ENCODE results near the gene ZMIZ1. TPM values are rescaled to one million over a fixed set of nuclear protein-coding genes. Genes with fewer than 3 reads are reported as not detected.

ZMIZ1 gene
- total RNA-seq, 1 experiment from 2014 or later = 28.4 TPM

DNA sequence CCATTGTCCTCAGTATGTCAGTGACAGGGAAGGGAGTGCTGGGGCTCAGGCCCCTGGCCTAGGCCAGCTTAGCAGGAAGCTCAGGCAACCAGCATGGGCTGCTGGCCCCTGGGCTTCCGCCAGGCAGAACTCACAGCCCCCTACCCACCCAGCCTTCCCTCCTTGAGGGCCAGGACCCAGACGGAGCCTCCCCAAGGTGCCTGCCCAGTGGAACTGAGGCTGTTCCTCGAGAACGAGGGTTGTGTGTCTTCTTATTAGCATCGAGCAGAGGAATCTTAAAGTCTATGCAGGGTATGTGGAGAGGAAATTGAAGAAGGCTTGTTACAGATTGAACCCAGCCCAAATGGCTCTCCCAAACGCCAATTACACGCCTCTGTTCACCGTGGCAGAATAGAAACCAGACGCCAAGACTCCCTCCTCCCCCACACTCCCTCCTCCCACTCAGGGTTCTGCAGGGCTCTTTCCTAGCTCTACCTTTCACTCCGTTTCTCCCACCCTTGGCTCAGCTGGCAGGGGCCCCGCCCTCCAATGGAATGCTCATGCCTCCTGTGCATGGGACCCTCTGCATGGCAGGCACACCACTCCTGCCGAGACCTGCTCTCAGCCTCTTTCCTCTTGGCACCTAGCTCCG, 134.4 kb downstream of the ZMIZ1 start:
- no peak for ATAC-seq
- H3K9ac ChIP-seq (ENCODE audit: low read length) = no peak overlapping the region

DNA sequence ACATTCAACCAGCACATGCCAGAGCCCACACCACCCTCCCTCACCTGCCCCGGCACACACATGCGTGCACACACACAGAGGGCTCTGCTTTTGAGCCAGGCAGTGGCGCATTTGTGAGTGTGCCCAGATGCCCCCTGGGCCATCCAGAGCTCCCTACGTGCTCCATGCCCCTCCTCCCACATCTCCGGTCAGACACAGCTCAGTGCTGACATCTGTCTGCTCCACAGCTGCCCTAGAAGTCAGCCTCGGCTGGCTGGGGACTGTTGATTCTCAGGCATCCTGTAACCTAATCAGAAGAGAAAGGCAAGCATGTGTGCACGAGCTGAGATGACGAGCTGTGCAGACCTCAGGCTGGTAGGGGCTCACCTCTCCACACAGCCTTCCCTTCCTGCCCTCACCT, 135.1 kb downstream of the ZMIZ1 start:
- H3K9ac ChIP-seq (ENCODE audit: low read length) = no peak overlapping the region
- H3K27me3 ChIP-seq (ENCODE audit: insufficient read depth, low read length) = no peaks in the 10 kb centered on the region
- ChIA-PET POLR2A (no interaction called here), CTCF (interaction anchor here (1.1 kb wide), 1 partner anchor 9 kb away, joined by 4 read pairs; no protein-coding TSS in a partner anchor), RAD21 (ENCODE audit: low non-redundant PET in 1 of 2, low total read pairs in 2 of 2, uncharacterized antibody in 2 of 2, unreplicated experiment in 2 of 2) (no interaction called here)
- no peaks in the 10 kb centered on the region for H3K79me2 ChIP-seq (ENCODE audit: insufficient read depth, low read length)
- no peak overlapping the region for H3K27ac ChIP-seq (ENCODE audit: low read depth, low read length)
- peaks cover 3 to 4% of the 10 kb centered on the region in 2 experiments; a peak in 2 of 4 replicates for H3K36me3 ChIP-seq (ENCODE audit: control insufficient read depth in 1 of 2, insufficient read depth in 2 of 2, low read length in 2 of 2)
- no peak overlapping the region for H3K4me3 ChIP-seq (replicated peaks in 1 of 2; ENCODE audit: low read depth in 1 of 2, low read length in 2 of 2)
- H2AFZ ChIP-seq (ENCODE audit: low read depth, low read length, poor library complexity, severe bottlenecking) = no peak overlapping the region
- no peaks in the 10 kb centered on the region for H4K20me1 ChIP-seq (ENCODE audit: insufficient read depth)
- ATAC-seq = no peak
- H3K9me2 ChIP-seq (ENCODE audit: insufficient read depth) = no peaks in the 10 kb centered on the region
- no peak for DNase-seq (ENCODE audit: low read depth, low spot score)
- BruUV-seq (replicated peaks) = no TSS peak
- H3K9me3 ChIP-seq (ENCODE audit: control insufficient read depth in 1 of 2, insufficient read depth in 1 of 2, low read depth in 1 of 2, low read length in 2 of 2) = no peaks in the 10 kb centered on the region
- H3K4me1 ChIP-seq (ENCODE audit: control insufficient read depth in 1 of 2, insufficient read depth in 2 of 2, low read length in 2 of 2) = no peaks in the 10 kb centered on the region
- intact Hi-C loops (cut with micrococcal nuclease) = no loop called here
- no peak overlapping the region for H3K4me2 ChIP-seq (ENCODE audit: low read length)
- TF ChIP-seq EGR1 (IDR thresholded peaks at IDR 0.05; ENCODE audit: low read depth) (no peak), TCF7L2 (IDR thresholded peaks at IDR 0.05; ENCODE audit: borderline replicate concordance, extremely low read depth, insufficient read depth, insufficient read length) (no peak), POLR2AphosphoS5 (IDR thresholded peaks at IDR 0.05; ENCODE audit: low read depth, low read length) (no peak), EZH2phosphoT487 (IDR thresholded peaks at IDR 0.05; ENCODE audit: borderline replicate concordance) (no peak), FOSL1 (IDR thresholded peaks at IDR 0.05; ENCODE audit: low read depth) (no peak)
- TF ChIP-seq, protein P1, sequence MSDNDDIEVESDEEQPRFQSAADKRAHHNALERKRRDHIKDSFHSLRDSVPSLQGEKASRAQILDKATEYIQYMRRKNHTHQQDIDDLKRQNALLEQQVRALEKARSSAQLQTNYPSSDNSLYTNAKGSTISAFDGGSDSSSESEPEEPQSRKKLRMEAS (IDR thresholded peaks at IDR 0.05) = no peak
- TF ChIP-seq, protein P2, sequence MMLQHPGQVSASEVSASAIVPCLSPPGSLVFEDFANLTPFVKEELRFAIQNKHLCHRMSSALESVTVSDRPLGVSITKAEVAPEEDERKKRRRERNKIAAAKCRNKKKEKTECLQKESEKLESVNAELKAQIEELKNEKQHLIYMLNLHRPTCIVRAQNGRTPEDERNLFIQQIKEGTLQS (IDR thresholded peaks at IDR 0.05) = no peak
- TF ChIP-seq, protein P3, sequence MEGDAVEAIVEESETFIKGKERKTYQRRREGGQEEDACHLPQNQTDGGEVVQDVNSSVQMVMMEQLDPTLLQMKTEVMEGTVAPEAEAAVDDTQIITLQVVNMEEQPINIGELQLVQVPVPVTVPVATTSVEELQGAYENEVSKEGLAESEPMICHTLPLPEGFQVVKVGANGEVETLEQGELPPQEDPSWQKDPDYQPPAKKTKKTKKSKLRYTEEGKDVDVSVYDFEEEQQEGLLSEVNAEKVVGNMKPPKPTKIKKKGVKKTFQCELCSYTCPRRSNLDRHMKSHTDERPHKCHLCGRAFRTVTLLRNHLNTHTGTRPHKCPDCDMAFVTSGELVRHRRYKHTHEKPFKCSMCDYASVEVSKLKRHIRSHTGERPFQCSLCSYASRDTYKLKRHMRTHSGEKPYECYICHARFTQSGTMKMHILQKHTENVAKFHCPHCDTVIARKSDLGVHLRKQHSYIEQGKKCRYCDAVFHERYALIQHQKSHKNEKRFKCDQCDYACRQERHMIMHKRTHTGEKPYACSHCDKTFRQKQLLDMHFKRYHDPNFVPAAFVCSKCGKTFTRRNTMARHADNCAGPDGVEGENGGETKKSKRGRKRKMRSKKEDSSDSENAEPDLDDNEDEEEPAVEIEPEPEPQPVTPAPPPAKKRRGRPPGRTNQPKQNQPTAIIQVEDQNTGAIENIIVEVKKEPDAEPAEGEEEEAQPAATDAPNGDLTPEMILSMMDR (IDR thresholded peaks at IDR 0.05 in 2 of 3, conservative IDR thresholded peaks at IDR 0.05 in 1 of 3; ENCODE audit: borderline replicate concordance in 1 of 3, insufficient read depth in 1 of 3, low read depth in 2 of 3, low read length in 2 of 3) = no peak
- TF ChIP-seq, protein P4, sequence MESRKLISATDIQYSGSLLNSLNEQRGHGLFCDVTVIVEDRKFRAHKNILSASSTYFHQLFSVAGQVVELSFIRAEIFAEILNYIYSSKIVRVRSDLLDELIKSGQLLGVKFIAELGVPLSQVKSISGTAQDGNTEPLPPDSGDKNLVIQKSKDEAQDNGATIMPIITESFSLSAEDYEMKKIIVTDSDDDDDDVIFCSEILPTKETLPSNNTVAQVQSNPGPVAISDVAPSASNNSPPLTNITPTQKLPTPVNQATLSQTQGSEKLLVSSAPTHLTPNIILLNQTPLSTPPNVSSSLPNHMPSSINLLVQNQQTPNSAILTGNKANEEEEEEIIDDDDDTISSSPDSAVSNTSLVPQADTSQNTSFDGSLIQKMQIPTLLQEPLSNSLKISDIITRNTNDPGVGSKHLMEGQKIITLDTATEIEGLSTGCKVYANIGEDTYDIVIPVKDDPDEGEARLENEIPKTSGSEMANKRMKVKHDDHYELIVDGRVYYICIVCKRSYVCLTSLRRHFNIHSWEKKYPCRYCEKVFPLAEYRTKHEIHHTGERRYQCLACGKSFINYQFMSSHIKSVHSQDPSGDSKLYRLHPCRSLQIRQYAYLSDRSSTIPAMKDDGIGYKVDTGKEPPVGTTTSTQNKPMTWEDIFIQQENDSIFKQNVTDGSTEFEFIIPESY (IDR thresholded peaks at IDR 0.05; ENCODE audit: extremely low read depth, insufficient replicate concordance, low read length) = no peak

More for the DNA sequence above, 134.4 kb downstream of the ZMIZ1 start:
- RAD21 ChIA-PET (ENCODE audit: low non-redundant PET in 1 of 2, low total read pairs in 2 of 2, uncharacterized antibody in 2 of 2, unreplicated experiment in 2 of 2) = interaction anchor here in 1 of 2 experiments (0.6 kb wide), 1 partner anchor 40 kb away, joined by 7 read pairs; no protein-coding TSS in a partner anchor
- intact Hi-C loops (cut with micrococcal nuclease) = no loop called here
- Histone ChIP-seq H3K4me2 (ENCODE audit: low read length) (no peak overlapping the region), H3K79me2 (ENCODE audit: insufficient read depth, low read length) (no peaks in the 10 kb centered on the region), H3K36me3 (ENCODE audit: control insufficient read depth in 1 of 2, insufficient read depth in 2 of 2, low read length in 2 of 2) (0 out of 4 replicates have a peak, but pooled peaks cover 0 to 4% of the 10 kb centered on the region in 2 experiments), H3K4me1 (ENCODE audit: control insufficient read depth in 1 of 2, insufficient read depth in 2 of 2, low read length in 2 of 2) (no peaks in the 10 kb centered on the region), H3K9me2 (ENCODE audit: insufficient read depth) (no peaks in the 10 kb centered on the region), H3K4me3 (replicated peaks in 1 of 2; ENCODE audit: low read depth in 1 of 2, low read length in 2 of 2) (no peak overlapping the region), H4K20me1 (ENCODE audit: insufficient read depth) (no peaks in the 10 kb centered on the region), H3K27me3 (ENCODE audit: insufficient read depth, low read length) (no peaks in the 10 kb centered on the region), H3K9me3 (ENCODE audit: control insufficient read depth in 1 of 2, insufficient read depth in 1 of 2, low read depth in 1 of 2, low read length in 2 of 2) (no peaks in the 10 kb centered on the region), H2AFZ (ENCODE audit: low read depth, low read length, poor library complexity, severe bottlenecking) (no peak overlapping the region), H3K27ac (ENCODE audit: low read depth, low read length) (no peak overlapping the region)
- no TSS peak for BruUV-seq (replicated peaks)
- POLR2A ChIA-PET = no interaction called here
- no peak for DNase-seq (ENCODE audit: low read depth, low spot score)
- CTCF ChIA-PET = interaction anchor here (0.7 to 1.1 kb wide), 4 partner anchors 8 to 358 kb away, joined by 3 to 4 read pairs (median 4); no protein-coding TSS in a partner anchor
- TF ChIP-seq JUND (IDR thresholded peaks at IDR 0.05) (no peak), SP1 (IDR thresholded peaks at IDR 0.05; ENCODE audit: low read depth) (no peak), SRF (IDR thresholded peaks at IDR 0.05; ENCODE audit: low read depth) (no peak), EZH2 (IDR thresholded peaks at IDR 0.05) (no peak), CBX3 (IDR thresholded peaks at IDR 0.05; ENCODE audit: low read depth) (no peak), POLR2A (IDR thresholded peaks at IDR 0.05; ENCODE audit: borderline replicate concordance, extremely low read depth, insufficient read depth, insufficient read length) (no peak)
